ES-I3 (cell line): Measurements from ENCODE around the gene FBN1.
A peak's percentile ranks its signal among the peaks of the same experiment; 100 is the strongest.

ENCODE experiments used
- H3K36me3 ChIP-seq: 2 replicates; pipeline ENCODE4 v1.6.1; 2013; ENCODE audit warnings: mild to moderate bottlenecking, low read length, control low read depth, moderate library complexity; ENCODE audit not compliant: insufficient read depth
- H3K4me1 ChIP-seq: 2 replicates; pipeline ENCODE4 v1.6.1; 2013; ENCODE audit warnings: mild to moderate bottlenecking, control low read depth, low read length; ENCODE audit not compliant: insufficient read depth
- H3K9ac ChIP-seq: 2 replicates; pipeline ENCODE4 v1.6.1; 2013; ENCODE audit warnings: low read depth, mild to moderate bottlenecking, low read length, moderate library complexity
- H3K9me3 ChIP-seq: 2 replicates; pipeline ENCODE4 v1.6.1; 2013; ENCODE audit warnings: mild to moderate bottlenecking, low read length, moderate library complexity; ENCODE audit not compliant: control insufficient read depth, insufficient read depth

Gene FBN1

GRCh38 chr15:48667701-48668100 is 22.2 kb upstream of the FBN1 start:
- no peaks in the 10 kb centered on the region for H3K9me3 ChIP-seq
- no peak overlapping the region for H3K9ac ChIP-seq
- H3K4me1 ChIP-seq: no peaks in the 10 kb centered on the region
- H3K36me3 ChIP-seq: no peaks in the 10 kb centered on the region

GRCh38 chr15:48664436-48664835 is 18.9 kb upstream of the FBN1 start:
- H3K9me3 ChIP-seq: no peaks in the 10 kb centered on the region
- H3K4me1 ChIP-seq: no peaks in the 10 kb centered on the region
- no peak overlapping the region for H3K9ac ChIP-seq
- H3K36me3 ChIP-seq: no peaks in the 10 kb centered on the region

GRCh38 chr15:48657950-48658591 is 12.6 kb upstream of the FBN1 start:
- H3K36me3 ChIP-seq: no peaks in the 10 kb centered on the region
- no peaks in the 10 kb centered on the region for H3K9me3 ChIP-seq
- H3K9ac ChIP-seq: no peak overlapping the region
- no peaks in the 10 kb centered on the region for H3K4me1 ChIP-seq

GRCh38 chr15:48654801-48655200 is 9.3 kb upstream of the FBN1 start:
- H3K9ac ChIP-seq: no peak overlapping the region
- no peaks in the 10 kb centered on the region for H3K9me3 ChIP-seq
- H3K36me3 ChIP-seq: no peaks in the 10 kb centered on the region
- no peaks in the 10 kb centered on the region for H3K4me1 ChIP-seq

- Histone ChIP-seq H3K4me1 (no peaks in the 10 kb centered on the region), H3K9me3 (no peaks in the 10 kb centered on the region), H3K36me3 (no peaks in the 10 kb centered on the region)
Measured at GRCh38 chr15:48653913-48654670, 8.6 kb upstream of the FBN1 start.

GRCh38 chr15:48653216-48653615 is 7.7 kb upstream of the FBN1 start:
- Histone ChIP-seq H3K36me3 (no peaks in the 10 kb centered on the region), H3K9ac (no peak overlapping the region), H3K9me3 (no peaks in the 10 kb centered on the region), H3K4me1 (no peaks in the 10 kb centered on the region)

More at GRCh38 chr15:48653913-48654670, 8.6 kb upstream of the FBN1 start:
- no peak overlapping the region for H3K9ac ChIP-seq

GRCh38 chr15:48652510-48653076 is 7.1 kb upstream of the FBN1 start:
- Histone ChIP-seq H3K4me1 (no peaks in the 10 kb centered on the region), H3K9me3 (no peaks in the 10 kb centered on the region), H3K9ac (no peak overlapping the region), H3K36me3 (no peaks in the 10 kb centered on the region)

- Histone ChIP-seq H3K4me1 (no peaks in the 10 kb centered on the region), H3K9me3 (no peaks in the 10 kb centered on the region), H3K36me3 (no peaks in the 10 kb centered on the region), H3K9ac (no peak overlapping the region)
Measured at GRCh38 chr15:48650931-48651330, 5.4 kb upstream of the FBN1 start.

- Histone ChIP-seq H3K9ac (no peak overlapping the region), H3K4me1 (0 out of 2 replicates have a peak, but pooled peaks cover 5% of the 10 kb centered on the region), H3K9me3 (no peaks in the 10 kb centered on the region), H3K36me3 (no peaks in the 10 kb centered on the region)
Measured at GRCh38 chr15:48647962-48648361, 2.5 kb upstream of the FBN1 start.

- Histone ChIP-seq H3K9ac (peak overlapping the region; percentile 89), H3K36me3 (no peaks in the 10 kb centered on the region), H3K4me1 (0 out of 2 replicates have a peak, but pooled peaks cover 5% of the 10 kb centered on the region), H3K9me3 (no peaks in the 10 kb centered on the region)
Measured at GRCh38 chr15:48646331-48646730, 822 bp upstream of the FBN1 start.

GRCh38 chr15:48644827-48645557 is 517 bp downstream of the FBN1 start:
- Histone ChIP-seq H3K9me3 (no peaks in the 10 kb centered on the region), H3K4me1 (0 out of 2 replicates have a peak, but pooled peaks cover 5% of the 10 kb centered on the region), H3K9ac (peak overlapping the region; percentile 89), H3K36me3 (no peaks in the 10 kb centered on the region)

- Histone ChIP-seq H3K36me3 (no peaks in the 10 kb centered on the region), H3K4me1 (0 out of 2 replicates have a peak, but pooled peaks cover 5% of the 10 kb centered on the region), H3K9ac (peak overlapping the region; percentile 89), H3K9me3 (no peaks in the 10 kb centered on the region)
Measured at GRCh38 chr15:48644467-48644826, 1.1 kb downstream of the FBN1 start.

GRCh38 chr15:48643776-48644466 is 1.6 kb downstream of the FBN1 start:
- Histone ChIP-seq H3K4me1 (0 out of 2 replicates have a peak, but pooled peaks cover 5% of the 10 kb centered on the region), H3K9ac (peak overlapping the region; percentile 89), H3K9me3 (no peaks in the 10 kb centered on the region), H3K36me3 (no peaks in the 10 kb centered on the region)

- Histone ChIP-seq H3K9ac (no peak overlapping the region), H3K9me3 (no peaks in the 10 kb centered on the region), H3K4me1 (0 out of 2 replicates have a peak, but pooled peaks cover 5% of the 10 kb centered on the region), H3K36me3 (no peaks in the 10 kb centered on the region)
Measured at GRCh38 chr15:48643206-48643605, 2.3 kb downstream of the FBN1 start.
